Hindlimb muscle (tissue), 1 donor: ENCODE data around the gene RPS24. TPM values are rescaled to one million over a fixed set of nuclear protein-coding genes. Genes with fewer than 3 reads are reported as not detected.
"Not testable (repeated sequence)": the region's sequence is repeated elsewhere in the genome, so short reads cannot be mapped to it uniquely, and the experiment has no call there.

Experiments
- DNase-seq: peaks from one replicate; pipeline ENCODE4 v3.0.0-alpha.2; 2013
- polyA plus RNA-seq: library from polyadenylated mRNA; unstranded; fragments of 120-200 nt; gene quantifications from one replicate; pipeline ENCODE4 v1.2.1, GENCODE V29; 2013; ENCODE audit not compliant: insufficient read length

The RPS24 gene
- polyA plus RNA-seq = 3,169 TPM

DNA sequence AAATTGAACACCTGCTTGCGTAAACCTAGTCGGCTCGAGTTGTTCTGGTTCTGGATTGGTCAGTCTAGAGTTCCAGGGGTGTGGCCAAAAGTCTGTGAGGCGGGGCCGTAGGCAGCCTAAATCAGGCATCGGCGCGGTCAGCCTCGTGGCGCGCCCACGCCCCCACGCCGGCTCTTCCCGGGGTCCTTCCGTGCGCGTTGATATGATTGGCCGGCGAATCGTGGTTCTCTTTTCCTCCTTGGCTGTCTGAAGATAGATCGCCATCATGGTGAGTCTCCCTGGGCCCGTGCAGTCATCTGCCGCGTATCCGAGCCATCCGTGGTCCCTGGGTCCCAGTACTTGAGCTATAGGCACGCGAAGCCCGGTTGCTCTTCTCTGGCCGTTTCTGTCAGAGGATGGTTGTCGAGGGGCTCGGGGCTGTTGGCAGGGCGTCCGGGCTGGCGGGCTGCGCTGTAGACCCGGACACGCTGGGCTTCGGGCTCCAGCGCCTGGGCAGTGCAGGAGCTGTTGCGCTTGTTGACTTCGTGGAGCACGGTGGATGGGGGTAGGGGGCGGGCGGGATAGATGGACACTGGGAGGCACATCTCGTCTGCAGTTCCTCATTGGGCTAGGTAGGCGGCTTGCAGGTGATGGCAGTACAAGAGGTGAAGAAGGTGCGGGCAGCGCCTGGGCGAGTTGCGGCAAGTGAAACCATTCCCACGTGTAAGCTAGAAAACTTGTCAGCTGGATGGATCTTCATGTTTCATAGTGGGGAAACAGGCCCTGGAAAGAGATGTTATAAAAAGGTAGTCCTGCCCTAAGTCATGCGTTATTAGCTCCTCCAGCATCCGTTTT lies at the start of gene RPS24:
Gene RPS24 (plus strand): TSS at position 227 of the 834 bp plus-strand sequence. CDS start 39 bp downstream, at position 266.
- peak; percentile 98 for DNase-seq

DNA sequence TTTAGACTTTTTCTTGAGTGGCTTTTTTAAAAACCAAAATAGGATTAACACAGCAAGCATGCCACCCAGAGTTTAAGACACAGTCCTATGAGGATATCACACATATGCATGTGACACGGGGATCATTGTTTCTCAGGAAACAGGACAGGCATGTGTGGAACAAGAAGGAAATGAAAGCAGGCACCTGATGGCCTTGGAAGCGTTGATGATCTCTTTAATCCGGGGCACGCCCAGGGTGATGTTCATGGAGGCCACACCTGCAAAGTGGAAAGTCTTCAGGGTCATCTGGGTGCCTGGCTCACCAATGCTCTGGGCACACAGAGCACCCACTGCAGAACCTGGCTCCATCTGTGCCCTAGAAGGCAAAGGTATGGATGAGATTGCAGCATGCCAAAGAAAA lies 48.7 kb upstream of the RPS24 start:
- DNase-seq = no peak

DNA sequence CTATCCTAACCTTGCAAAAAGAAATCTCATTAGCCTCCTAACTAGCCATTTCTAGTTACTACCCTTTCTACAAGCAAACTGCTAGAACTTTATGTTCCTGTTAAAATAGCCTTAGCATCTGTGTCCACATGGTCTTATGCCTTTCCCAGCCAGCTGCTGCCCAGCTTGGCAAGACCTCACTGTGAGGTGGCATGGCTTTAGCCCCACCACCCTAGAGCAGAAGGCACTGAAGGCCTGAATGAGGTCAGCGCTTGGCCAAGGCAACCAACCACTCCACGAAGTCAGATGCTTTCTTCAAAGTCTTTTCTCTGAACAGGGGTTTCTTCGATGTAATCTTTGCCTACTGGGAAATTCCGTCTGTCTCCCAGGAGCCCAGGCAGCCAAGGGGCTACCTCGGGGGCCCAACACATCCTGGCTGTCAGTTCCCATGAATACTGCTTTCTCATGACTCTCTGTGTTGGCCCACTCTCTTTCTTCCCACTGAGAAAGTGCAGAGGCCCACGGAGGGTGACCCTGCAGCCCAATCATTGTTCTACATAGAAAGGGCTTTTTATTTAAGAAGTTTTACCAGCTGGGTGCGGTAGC lies 45.9 kb upstream of the RPS24 start:
- DNase-seq = no peak

DNA sequence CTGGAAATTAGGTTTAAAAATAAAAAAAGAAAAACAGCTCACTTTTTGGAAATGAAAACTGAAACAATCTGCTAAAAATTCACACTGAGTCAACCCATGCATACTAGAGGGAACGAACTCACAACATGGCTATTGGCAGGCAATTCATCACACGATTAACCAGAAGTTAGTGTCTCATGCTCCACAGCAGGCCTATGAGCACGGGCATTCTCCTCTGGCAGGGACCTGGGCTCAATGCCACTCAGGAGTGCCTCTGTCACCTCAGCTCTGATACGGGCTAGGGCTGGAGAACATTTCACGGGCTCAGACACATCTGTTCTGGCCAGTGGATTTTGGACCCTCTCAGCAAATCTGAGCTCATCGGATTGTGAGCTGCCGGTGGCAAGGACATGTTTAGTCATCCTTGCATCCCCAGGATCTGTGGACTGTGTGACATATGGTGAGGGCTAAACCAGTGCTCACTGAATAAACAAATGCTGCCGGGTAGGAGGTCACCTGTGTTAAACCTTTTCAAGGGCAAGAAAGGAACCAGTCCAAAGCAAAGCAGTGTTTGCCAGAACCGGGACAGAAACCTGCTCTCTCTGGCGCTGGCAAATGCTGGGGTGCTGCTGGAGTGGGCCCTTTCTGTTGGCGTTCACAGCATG lies 44.5 kb upstream of the RPS24 start:
- no peak for DNase-seq

DNA sequence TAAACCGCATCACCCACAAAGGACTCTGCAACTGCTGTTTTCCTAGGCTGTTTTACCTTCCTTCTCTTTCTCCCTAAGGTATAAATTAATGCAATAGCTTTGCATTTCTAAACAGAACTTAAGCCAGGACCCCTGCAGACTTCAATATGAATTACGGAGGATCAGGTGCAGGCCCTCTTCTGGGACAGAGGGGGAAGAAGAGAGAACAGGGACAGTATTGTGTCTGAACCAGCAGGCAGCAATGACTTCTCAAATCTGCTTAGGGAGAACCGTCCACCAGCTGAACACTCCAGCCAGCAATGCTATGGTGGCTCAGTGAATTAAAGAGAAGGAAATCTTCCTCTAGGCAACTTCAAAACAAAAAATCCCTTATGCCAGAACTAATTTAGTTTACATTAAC lies 40.0 kb upstream of the RPS24 start:
- no peak for DNase-seq

DNA sequence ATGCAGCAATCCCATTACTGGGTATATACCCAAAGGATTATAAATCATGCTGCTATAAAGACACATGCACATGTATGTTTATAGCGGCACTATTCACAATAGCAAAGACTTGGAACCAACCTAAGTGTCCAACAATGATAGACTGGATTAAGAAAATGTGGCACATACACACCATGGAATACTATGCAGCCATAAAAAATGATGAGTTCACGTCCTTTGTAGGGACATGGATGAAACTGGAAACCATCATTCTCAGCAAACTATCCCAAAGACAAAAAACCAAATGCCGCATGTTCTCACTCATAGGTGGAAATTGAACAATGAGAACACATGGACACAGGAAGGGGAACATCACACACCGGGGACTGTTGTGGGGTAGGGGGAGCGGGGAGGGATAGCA lies 34.9 kb upstream of the RPS24 start:
- not testable (repeated sequence) for DNase-seq

DNA sequence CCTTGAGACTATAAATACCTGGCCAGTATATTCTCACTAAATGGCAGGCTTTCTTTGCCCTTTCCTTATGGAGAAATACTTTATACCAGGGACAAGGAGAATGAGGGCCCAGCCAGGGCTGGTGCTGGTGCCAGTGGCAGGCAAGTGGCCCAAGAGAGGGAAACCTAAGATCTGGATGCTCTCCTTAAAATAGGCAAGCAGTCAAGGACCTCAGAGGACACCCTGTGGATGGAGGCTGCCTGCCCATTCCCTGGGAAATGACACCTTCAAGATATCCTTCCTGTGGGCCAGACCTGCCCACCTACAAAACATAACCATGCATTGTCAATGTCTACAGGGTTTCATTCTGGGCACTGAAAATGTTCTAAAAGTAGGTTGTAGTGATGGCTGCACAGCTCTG lies 33.5 kb upstream of the RPS24 start:
- no peak for DNase-seq

DNA sequence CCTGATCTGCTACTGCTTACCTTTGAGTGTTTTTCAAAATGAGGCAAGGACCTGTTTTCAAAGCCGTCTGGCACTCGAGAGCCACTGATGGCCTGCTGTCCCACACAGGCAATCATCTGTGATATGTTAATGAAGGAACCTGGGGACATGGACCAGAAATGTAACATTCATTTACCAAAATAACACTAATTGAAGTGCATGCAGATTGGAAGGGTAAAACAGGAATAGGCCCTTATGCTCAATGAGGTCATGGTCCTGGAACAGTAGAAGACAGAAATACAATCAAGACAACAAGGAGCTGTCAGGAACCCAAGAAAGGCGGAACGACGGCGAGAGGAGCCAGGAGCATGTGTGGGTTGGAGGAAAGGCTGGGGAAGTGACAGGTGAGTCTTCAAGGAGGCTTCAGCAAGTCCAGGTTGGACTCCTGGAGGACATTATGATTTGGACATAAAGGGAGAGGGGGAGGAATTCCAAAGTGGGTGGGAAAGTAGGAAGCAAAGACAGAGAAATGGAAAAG lies 32.6 kb upstream of the RPS24 start:
- no peak for DNase-seq

DNA sequence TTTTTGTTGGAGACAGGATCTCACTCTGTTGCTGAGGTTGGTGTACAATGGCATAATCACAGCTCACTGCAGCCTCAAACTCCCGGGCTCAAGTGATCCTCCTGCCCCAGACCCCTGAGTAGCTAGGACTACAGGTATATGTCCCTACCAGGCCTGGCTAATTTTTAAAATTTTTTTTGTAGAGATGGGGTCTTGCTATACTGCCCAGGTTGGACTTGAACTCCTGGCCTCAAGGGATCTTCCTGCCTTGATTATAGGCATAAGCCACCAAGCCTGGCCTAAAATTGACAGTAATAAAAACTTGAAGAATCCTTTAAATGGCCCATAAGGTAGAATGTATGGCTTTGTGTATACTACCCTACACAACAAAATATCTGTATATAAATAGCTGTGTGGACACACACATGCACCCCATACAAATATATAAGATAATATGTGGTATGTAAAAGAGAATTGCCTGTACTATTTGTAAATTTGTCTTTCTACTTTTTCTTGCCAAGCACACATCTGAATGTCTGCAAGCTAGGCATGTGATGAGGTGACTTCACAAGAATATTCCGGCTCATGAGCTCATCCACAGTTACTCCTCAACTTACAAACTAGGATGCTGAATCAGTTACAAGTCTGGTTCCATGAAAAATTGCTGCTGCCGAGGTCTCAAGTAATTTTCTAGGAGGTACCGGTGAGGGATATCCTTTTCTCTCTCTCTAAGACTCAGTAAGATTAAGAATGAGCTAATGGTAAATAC lies 30.9 kb upstream of the RPS24 start:
- no peak for DNase-seq

DNA sequence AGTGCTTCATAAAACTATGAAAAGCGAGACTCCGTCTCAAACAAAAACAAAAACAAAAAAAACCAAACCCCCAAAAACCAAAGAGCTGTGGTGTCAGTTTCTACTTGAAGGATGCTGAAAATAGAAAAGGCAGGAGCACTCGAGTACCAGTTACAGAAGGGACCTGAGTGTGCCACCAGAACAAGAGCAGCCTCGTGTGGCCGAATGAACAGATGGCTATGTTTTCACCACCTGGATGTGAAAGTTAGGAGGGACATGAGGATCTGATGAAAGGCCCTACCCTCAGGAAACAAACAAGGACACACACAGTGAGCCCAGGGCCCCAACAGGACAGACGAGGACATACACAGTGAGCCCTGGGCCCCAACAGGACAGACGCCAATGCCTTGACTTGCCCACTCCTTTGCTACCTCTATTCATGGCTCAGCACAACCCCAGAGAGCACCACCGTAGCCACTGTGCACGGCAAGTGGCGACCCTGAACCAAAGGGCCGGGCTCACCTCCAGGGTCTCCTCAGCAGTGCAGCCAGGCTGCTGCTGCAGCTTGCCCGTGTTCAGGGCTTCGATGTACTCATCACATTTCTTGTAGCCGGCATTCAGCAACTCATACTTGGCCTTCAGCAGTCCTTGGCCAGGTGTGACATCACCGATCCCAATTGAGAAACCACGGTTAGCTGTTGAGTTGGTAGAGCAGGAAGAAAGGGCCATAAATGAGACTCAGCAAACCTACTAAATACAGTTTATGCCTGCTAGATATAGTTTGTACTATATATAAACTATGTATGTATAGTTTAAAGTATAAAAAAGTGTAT lies 29.2 kb upstream of the RPS24 start:
- no peak for DNase-seq

DNA sequence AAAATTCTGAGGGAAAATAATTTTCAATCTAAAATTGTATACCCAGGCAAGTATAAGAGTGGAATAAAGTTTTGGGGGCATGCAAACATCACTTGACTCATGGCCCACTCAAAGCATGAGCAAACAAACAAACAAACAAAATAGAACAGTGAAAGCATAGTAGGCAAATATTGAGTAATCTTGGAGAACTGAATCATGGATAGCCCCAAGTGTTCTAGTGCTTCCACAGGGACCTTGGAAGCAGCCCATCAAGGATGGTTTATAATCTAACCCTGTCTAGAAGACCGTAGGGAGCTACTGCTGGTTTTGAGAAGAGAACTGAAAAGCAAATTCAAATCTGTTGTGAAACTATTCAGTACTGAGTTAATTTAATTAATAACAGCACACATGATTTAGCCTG lies 26.5 kb upstream of the RPS24 start:
- no peak for DNase-seq

DNA sequence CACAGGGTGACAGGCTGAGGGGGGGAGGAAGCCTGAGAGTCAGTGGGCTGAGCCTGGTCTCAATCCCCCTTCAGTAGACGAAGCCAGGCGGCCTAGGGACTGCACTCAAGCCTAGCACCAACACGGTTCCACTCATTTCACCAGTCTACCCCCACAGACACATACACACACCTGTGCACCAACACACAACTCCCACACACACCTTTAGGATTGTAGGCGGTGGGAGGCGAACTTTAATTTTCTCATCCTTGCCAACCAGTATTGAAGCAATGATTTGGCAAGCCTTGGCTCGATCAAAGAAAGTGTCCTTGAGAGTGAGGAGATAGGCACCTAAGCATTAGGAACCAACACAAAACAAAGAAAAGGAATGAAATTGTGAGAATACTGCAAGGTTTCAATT lies 24.0 kb upstream of the RPS24 start:
- no peak for DNase-seq

DNA sequence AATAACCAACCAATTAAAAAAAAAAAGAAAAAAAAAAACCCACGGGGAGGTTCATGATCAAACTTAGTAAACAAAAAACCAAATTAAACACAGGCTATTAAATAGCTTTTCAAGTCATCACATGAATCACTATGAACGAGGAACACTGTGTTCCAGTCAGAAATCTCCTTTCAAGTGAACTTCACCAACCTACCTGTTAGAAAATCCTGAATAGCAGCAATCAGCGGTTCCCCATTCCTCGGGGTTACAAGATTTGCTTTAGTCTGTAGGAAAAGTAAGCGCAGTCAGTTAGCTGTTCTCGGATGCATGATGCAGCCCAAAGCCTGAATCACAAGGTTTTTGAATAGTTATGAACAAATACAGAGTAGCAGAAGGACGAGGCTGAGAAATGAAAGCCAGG lies 23.4 kb upstream of the RPS24 start:
- no peak for DNase-seq

DNA sequence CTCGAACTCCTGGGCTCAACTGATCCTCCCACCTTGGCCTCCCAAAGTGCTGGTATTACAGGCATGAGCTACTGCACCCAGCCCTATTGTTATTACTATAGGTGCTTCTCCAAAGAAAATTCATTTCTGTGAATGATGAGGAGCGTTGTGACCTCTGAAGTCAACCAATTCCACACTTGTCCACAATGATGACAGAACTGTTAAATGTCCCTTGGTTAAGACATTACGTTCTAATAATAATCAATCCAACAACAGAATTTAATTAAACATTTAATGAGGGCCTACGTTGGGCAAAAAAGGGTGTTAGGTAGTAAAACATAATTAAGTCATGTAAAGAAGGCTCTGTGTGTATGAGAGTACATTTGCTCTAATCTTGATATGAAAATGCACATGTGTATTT lies 22.6 kb upstream of the RPS24 start:
- DNase-seq = no peak

DNA sequence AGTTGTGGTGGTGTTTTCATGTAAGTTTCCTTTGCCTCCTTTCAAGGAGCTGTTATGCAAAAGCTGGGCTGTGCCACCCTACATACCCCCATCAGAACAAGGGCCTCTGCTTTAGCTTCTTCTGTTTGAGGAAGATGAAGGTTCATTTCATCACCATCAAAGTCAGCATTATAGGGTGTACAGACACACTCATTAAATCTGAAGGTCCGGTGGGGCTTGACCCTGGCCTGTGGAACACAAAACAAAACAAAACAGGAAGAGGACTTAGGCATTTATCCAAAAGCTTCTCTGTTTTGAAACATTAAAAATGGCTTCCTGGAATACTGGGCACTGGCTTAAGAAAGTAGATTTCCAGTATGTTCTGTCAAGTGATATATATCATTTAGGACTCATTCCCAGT lies 20.1 kb upstream of the RPS24 start:
- no peak for DNase-seq

DNA sequence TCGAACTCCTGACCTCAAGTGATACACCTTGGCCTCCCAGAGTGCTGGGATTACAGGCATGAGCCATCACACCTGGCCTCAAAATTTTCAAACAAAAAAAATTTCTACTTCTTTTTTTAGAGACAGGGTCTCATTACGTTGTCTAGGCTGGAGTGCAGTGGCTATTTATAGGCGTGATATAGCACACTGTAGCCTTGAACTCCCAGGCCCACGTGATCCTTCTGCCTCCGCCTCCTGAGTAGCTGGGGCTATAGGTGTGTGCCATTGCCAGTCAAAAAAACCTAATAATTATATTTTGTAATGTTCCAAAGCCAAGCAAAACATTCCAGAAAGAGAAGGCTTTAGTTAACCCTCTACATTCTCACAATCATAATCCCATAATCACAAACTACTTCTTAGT lies 18.1 kb upstream of the RPS24 start:
- no peak for DNase-seq

DNA sequence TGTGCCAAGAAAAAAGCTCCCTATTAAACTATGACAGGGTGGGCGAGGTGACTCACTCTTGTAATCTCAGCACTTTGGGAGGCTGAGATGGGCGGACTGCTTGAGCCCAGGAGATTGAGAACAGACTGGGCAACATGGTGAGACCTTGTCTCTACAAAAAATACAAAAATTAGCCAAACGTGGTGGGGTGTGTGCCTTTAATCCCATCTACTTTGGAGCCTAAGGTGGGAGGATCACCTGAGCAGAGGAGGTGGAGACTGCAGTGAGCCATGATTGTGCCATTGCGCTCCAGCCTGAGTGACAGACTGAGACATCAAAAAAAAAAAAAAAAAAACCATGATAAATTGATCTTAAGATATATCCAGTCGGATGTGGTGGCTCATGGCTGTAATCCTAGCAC lies 15.8 kb upstream of the RPS24 start:
- no peak for DNase-seq

DNA sequence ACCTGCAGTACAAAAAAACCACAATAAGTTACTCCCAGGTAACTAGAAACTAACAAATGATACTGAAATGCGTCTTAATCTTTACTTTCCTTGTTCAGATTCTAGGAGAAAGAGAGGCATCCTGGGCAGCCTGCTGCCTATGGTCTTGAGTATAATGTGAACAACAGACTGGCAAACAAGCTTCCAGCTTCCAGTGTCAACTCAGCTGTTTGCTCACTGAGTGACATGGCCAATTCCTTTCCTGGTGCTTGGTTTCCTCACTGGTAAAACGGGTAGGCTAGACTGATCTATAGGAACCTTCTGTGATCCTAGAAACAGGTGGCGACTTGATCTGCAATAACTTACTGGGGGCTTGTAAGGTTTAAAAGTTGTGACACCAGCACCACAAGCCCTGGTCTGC lies 14.4 kb upstream of the RPS24 start:
- DNase-seq = no peak

DNA sequence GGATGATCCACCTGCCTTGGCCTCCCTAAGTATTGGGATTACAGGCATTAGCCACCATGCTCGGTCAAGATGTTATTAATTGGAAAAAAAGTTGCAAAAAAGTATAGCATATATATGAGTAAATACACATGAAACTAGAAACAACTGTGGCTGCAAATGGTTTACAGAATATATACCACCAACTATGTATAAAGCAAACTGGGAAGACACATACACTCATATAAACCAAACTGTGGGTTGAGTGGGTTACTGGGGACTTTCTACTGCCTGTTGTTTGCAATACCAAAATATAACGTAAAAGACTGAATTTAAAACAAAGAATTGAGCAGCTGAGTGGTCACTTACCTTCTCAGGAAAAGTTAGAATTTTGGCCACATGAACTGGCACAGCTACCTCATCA lies 12.5 kb upstream of the RPS24 start:
- no peak for DNase-seq

DNA sequence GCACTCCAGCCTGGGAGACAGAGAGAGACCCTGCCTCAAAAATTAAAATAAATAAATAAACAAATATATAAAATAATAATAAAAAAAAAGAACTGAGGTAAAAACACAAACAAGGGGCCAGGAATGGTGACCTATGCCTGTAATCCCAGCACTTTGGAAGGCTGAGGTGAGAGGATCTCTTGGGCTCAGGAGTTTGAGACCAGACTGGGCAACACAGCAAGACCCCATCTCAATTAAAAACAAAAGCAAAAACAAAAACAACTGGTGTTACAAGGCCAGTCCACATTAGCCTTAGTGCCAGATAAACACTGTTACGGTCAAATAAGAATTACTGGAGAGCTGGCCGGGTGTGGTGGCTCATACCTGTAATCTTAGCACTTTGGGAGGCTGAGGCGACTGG lies 9.9 kb upstream of the RPS24 start:
- no peak for DNase-seq

DNA sequence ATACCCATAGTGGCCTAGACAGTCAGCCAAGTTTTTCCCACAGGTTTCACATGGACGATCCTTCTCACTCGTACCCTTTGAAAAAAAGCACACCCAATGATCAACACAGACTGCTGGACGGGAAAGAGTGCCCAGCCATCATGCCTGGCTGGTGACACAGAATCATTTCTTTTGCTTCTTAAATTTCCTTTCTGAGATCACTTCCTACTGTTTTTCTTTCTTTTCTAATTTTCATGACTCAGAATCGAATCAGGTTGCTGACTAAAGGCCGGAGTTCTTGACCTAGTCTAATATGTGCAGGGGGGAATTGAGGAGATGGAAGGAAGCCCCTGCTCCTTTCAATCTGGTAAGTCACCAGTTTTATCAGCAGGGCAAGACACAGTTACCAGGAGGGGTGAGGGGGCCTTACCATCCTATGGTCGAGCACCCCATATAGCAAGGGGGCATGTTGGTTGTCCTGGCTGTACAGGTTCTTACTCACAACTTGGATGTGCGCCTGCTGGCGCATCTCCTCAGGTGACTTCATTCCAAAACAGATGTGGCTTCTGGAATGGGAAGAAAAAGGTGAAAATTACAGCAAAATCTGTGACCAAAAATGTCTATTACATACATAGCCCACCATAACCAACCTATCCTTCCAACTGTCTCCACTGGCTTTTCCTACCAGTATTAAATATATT lies 7.8 kb upstream of the RPS24 start:
- DNase-seq = no peak
